SK-N-DZ (cell line): ENCODE results near the gene CCBE1.
A peak's percentile ranks its signal among the peaks of the same experiment; 100 is the strongest.
"Not testable (repeated sequence)": the region's sequence is repeated elsewhere in the genome, so short reads cannot be mapped to it uniquely, and the experiment has no call there.

ENCODE experiments used
- DNase-seq: peaks from one replicate; pipeline ENCODE4 v3.0.0-alpha.2; 2015; ENCODE audit warnings: low spot score

The CCBE1 gene

DNA sequence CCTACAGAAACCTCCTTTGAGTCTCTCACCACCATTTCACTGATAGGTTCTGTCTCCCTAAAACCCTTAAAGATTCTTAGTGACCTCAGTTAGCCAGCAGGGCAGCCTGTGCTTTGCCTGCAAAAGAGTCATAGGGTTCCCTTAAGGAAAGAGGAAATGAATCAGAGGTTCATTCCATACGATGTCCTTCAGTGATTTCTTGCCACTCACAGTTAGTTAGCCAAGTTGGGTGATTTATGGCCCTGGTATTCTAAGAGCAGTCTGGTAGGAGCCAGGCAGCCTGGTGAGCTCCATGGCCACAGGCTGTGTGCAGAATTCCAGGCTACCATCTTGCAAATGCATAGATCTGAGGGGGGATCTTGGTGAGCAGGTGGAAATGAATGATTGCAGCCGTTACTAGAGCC lies 18.7 kb upstream of the CCBE1 start:
- DNase-seq, result no peak

DNA sequence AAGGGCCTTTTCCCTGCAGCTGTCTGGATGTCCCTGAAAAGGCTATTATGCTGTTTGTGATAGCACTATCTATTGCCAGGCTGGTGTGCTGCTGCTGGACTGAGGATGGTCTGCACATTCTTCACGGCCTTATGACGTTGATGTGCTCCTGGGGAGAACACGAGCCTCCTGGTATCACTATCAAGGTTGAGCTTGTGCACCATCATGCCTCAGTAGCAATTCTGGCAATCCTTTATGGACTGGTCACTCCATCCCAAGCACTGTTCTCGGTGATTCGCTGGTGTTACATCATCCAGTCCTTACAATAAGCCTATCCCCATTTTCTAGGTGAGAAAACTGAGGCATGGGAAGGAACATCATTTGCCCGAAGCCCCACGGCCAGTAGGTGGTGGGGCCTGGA lies 18.2 kb upstream of the CCBE1 start:
- no peak for DNase-seq

DNA sequence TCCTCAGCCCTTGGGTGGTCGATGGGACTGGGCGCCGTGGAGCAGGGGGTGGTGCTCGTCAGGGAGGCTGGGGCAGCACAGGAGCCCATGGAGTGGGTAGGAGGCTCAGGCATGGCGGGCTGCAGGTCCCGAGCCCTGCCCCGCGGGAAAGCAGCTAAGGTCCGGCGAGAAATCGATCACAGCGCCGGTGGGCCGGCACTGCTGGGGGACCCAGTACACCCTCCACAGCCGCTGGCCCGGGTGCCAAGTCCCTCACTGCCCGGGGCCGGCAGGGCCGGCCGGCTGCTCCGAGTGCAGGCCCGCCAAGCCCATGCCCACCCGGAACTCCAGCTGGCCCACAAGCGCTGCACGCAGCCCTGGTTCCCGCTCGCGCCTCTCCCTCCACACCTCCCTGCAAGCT lies 16.9 kb upstream of the CCBE1 start:
- not testable (repeated sequence) for DNase-seq

DNA sequence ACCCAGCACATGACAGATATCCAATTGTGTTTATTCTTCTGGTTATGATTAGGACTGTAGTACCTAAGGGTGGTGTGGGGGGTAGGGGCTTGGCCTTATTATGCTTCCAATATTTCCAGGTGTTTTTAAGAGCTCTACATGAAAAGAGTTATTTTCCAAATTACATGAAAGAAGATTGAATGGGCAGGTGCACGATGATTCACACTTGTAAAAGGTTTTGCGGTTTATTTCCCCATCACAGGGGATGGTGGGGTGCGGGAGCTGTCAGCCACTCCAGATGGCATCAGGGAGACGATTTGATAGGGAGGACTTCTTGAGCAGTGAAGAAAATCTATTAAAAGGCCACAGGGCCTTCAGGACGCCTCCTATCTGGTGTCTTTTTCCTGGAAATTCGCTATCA lies 15.1 kb upstream of the CCBE1 start:
- DNase-seq, result no peak

GRCh38 chr18:59708988-59709387 lies 11.8 kb upstream of the CCBE1 start:
- no peak for DNase-seq

GRCh38 chr18:59707306-59707705 lies 10.1 kb upstream of the CCBE1 start:
- peak; percentile 68 for DNase-seq

GRCh38 chr18:59706499-59706898 lies 9.3 kb upstream of the CCBE1 start:
- DNase-seq, result no peak

DNA sequence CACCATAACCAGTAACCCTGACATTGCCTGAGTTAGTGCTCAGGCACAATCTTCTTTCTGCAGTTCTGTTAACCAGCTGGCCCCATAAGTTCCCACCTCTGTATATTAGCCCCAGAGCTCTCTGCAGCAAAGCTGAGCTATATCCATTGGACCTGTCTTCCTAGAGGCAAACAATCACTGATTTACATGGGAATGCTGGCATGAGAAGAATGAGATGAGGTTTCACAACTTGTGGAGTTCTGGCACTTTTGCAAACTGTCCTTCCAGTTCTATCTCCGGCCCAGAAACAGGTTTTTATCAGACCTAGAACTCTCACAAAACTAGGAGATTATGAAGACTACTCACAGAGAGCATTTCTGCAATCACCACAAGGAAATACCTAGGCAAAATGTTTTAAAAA lies 7.9 kb upstream of the CCBE1 start:
- DNase-seq, result no peak

DNA sequence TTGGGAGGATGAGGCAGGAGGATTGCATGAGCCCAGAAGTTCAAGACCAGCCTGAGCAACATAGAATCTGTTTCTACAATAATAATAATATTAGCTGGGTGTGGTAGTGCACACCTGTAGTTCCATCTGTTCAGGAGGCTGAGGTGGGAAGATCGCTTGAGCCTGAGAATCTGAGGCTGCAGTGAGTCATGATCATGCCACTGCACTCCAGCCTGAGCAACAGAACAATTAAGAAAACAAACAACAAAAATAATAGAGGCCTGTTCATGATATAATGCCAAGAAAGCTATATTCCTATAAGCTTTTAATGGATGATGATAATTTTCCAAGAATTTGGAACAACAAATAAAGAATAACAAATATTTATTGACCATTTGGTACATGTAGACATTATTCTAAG lies 6.9 kb upstream of the CCBE1 start:
- no peak for DNase-seq

DNA sequence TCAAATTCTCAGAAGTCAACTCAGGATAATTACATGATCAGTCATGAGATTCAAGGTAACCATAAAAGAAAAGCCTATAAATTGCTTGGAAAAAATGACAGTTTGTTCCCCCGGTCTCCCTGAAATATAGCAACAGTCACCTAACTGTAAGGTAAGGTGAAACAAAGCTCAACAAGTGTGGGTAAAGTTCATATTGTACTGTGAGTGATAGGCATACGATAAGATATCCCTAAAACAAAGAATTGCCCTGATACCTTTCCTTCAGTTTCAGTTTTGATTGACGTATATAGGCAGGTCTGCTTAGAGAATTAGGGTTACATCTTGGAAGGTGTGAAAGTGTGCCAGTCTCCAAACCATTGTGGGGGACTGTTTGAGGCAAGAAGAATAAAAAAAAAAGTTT lies 4.0 kb upstream of the CCBE1 start:
- DNase-seq, result no peak

DNA sequence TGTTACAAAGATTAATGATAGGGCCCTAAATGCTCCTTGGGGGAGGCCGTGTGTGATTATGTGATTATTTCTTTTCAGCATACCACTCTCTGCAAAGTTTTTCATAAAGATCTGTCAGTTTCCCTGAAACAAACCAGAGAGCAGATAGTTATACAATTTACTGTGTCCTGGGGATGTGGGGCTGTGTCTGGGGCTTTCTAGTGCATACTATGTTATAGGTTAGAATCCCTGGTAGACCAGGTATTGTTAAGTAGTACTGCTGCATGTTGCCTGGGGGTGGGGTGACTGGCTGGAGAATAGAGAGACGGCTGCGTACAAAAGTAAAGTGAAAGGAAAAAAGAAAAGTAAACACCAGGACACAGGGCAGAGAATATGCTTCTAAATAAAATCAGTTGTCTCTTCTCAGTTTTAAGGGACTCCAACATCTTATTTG lies 3.3 kb upstream of the CCBE1 start:
- DNase-seq, result peak; percentile 81

GRCh38 chr18:59699750-59700534 lies 2.7 kb upstream of the CCBE1 start:
- no peak for DNase-seq

GRCh38 chr18:59699061-59699460 lies 1.8 kb upstream of the CCBE1 start:
- DNase-seq, result no peak

- no peak for DNase-seq
These were observed 650 bp downstream of the CCBE1 start for GRCh38 chr18:59696311-59697235.

- DNase-seq, result no peak
These were observed 1.7 kb downstream of the CCBE1 start for GRCh38 chr18:59695551-59695950.

GRCh38 chr18:59694824-59695223 lies 2.4 kb downstream of the CCBE1 start:
- DNase-seq, result no peak

GRCh38 chr18:59691996-59692395 lies 5.2 kb downstream of the CCBE1 start:
- no peak for DNase-seq

DNA sequence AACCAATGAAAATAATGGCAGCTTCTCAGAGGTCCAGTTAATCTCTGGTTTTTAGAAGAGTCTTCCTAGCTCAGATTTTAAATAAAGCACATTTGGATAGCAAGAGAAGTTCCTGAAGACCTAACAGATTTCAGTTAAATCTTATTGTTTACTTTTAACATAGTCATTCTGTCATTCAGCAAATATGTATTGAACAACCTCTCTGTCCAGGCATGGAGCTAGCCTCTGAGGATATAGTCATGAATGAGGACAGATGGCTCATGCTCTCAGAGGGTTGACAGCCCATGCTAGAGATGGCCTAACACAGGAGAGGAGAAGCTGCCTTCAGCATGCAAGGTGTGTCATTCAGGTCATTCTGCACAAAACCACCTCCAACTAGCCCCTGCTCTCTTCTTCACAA lies 6.2 kb downstream of the CCBE1 start:
- no peak for DNase-seq

GRCh38 chr18:59690186-59690982 lies 6.8 kb downstream of the CCBE1 start:
- DNase-seq, result no peak

GRCh38 chr18:59689756-59690155 lies 7.5 kb downstream of the CCBE1 start:
- DNase-seq, result no peak

- no peak for DNase-seq
These were observed 11.0 kb downstream of the CCBE1 start for GRCh38 chr18:59686260-59686659.

GRCh38 chr18:59685501-59685900 lies 11.7 kb downstream of the CCBE1 start:
- DNase-seq, result no peak
